Cardiac muscle cell (in vitro differentiated cells and primary cell): Measurements from ENCODE around the gene KHDC4. TPM values are rescaled to one million over a fixed set of nuclear protein-coding genes. Genes with fewer than 3 reads are reported as not detected.
A peak's percentile ranks its signal among the peaks of the same experiment; 100 is the strongest.

Experiments used
- DNase-seq, 2 donors: peaks; one replicate each; pipeline versions ENCODE4 v3.0.0 to v3.0.0-alpha.2; 2010 to 2017; ENCODE audit warnings: low read depth in 1 of 2, low spot score in 1 of 2
- H3K27ac ChIP-seq: fragments of 200-600 bp; sonication (generic); 2 replicates; pipeline ENCODE4 v1.5.1; 2016
- H3K27me3 ChIP-seq: fragments of 200-600 bp; sonication (generic); 2 replicates; pipeline ENCODE4 v1.6.0; 2016; ENCODE audit warnings: control low read depth
- H3K36me3 ChIP-seq: fragments of 200-600 bp; sonication (generic); 2 replicates; pipeline ENCODE4 v1.5.1; 2016; ENCODE audit warnings: control low read depth
- H3K4me1 ChIP-seq: fragments of 200-600 bp; sonication (generic); 2 replicates; pipeline ENCODE4 v1.8.1; 2017; ENCODE audit warnings: low read depth, mild to moderate bottlenecking, mixed run types
- H3K4me3 ChIP-seq: fragments of 200-600 bp; sonication (generic); 2 replicates; pipeline ENCODE4 v1.5.1; 2016; ENCODE audit warnings: mild to moderate bottlenecking
- H3K9me3 ChIP-seq: fragments of 200-600 bp; sonication (generic); 2 replicates; pipeline ENCODE4 v1.5.1; 2017; ENCODE audit warnings: low read depth, mild to moderate bottlenecking, control low read depth
- CTCF ChIP-seq: IDR thresholded peaks from 2 replicates; pipeline ENCODE4 v1.5.1; 2012; ENCODE audit warnings: low read depth, mild to moderate bottlenecking, low read length
- polyA plus RNA-seq: library from polyadenylated mRNA; unstranded; fragments of >200 nt; fragmentation: Nextera tagmentation; extraction: Ambion mirVana; gene quantifications from 2 replicates; pipeline ENCODE4 v1.2.1, GENCODE V29; 2016
- total RNA-seq: library from RNA; depleted of rRNA; stranded (reverse); fragments of >200 nt; gene quantifications from 2 replicates; pipeline ENCODE4 v1.2.3, GENCODE V29; 2016

The KHDC4 gene
- total and polyA plus RNA-seq, 2 experiments from 2014 or later = 26.6 to 86.4 TPM

- H3K4me1 ChIP-seq = peaks cover 12% of the 10 kb centered on the region
- no peaks in the 10 kb centered on the region for H3K27me3 ChIP-seq
- peaks cover 58% of the 10 kb centered on the region for H3K36me3 ChIP-seq
- peak overlapping the region; percentile 65 for H3K27ac ChIP-seq
- H3K4me3 ChIP-seq = no peak overlapping the region
- DNase-seq = peak in 1 of 2 donors; percentile 91
- peak; percentile 54 for TF ChIP-seq CTCF
- no peaks in the 10 kb centered on the region for H3K9me3 ChIP-seq
Observed at GRCh38 chr1:155961937-155962336, 27.7 kb upstream of the KHDC4 start.

- Histone ChIP-seq H3K27me3 (no peaks in the 10 kb centered on the region), H3K9me3 (no peaks in the 10 kb centered on the region), H3K27ac (peak overlapping the region; percentile 81), H3K36me3 (peaks cover 70% of the 10 kb centered on the region), H3K4me1 (peaks cover 6% of the 10 kb centered on the region), H3K4me3 (no peak overlapping the region)
- no peak for DNase-seq
- no peak for TF ChIP-seq CTCF
Observed at GRCh38 chr1:155960081-155960745, 26.0 kb upstream of the KHDC4 start.

- Histone ChIP-seq H3K4me3 (no peak overlapping the region), H3K36me3 (peaks cover 75% of the 10 kb centered on the region), H3K27me3 (no peaks in the 10 kb centered on the region), H3K4me1 (peaks cover 6% of the 10 kb centered on the region), H3K9me3 (no peaks in the 10 kb centered on the region), H3K27ac (peak overlapping the region; percentile 13)
- no peak for TF ChIP-seq CTCF
- no peak for DNase-seq
Observed at GRCh38 chr1:155957411-155957915, 23.2 kb upstream of the KHDC4 start.

- no peak overlapping the region for H3K27ac ChIP-seq
- no peak for TF ChIP-seq CTCF
- no peaks in the 10 kb centered on the region for H3K27me3 ChIP-seq
- H3K36me3 ChIP-seq = peaks cover 82% of the 10 kb centered on the region
- DNase-seq = no peak
- H3K9me3 ChIP-seq = no peaks in the 10 kb centered on the region
- H3K4me1 ChIP-seq = no peaks in the 10 kb centered on the region
- no peak overlapping the region for H3K4me3 ChIP-seq
Observed at GRCh38 chr1:155954645-155955044, 20.4 kb upstream of the KHDC4 start.

GRCh38 chr1:155952505-155952890 lies 18.3 kb upstream of the KHDC4 start:
- H3K4me1 ChIP-seq = no peaks in the 10 kb centered on the region

More at GRCh38 chr1:155952505-155952890, 18.3 kb upstream of the KHDC4 start:
- no peaks in the 10 kb centered on the region for H3K9me3 ChIP-seq
- no peak overlapping the region for H3K27ac ChIP-seq
- H3K36me3 ChIP-seq = peaks cover 83% of the 10 kb centered on the region
- DNase-seq = no peak
- H3K27me3 ChIP-seq = no peaks in the 10 kb centered on the region
- H3K4me3 ChIP-seq = no peak overlapping the region
- TF ChIP-seq CTCF = no peak
